Testis (tissue), 2 donors: ENCODE data around the gene LRFN5.

Experiments
- CTCF ChIP-seq, 3 experiments: fragments of 450-650 bp in 2 of 3; fragments of 200-600 bp in 1 of 3; sonication (generic) in 1 of 3; IDR thresholded peaks; one replicate each; pipeline ENCODE4 v1.5.1; 2016 to 2019; ENCODE audit warnings: antibody characterized with exemption in 3 of 3, mild to moderate bottlenecking in 2 of 3, moderate library complexity in 1 of 3
- POLR2A ChIP-seq: fragments of 450-650 bp; IDR thresholded peaks from one replicate; pipeline ENCODE4 v1.6.1; 2017; ENCODE audit warnings: antibody characterized with exemption, mild to moderate bottlenecking, moderate library complexity

- no peak for TF ChIP-seq CTCF (IDR thresholded peaks at IDR 0.05)
- TF ChIP-seq POLR2A = no peak
Measured at GRCh38 chr14:41615011-41615595, 8.4 kb downstream of the LRFN5 start.
